ENCODE measurements around the gene DPY19L3.
"Not testable (repeated sequence)": the region's sequence is repeated elsewhere in the genome, so short reads cannot be mapped to it uniquely, and the experiment has no call there.

DPY19L3 gene, protein sequence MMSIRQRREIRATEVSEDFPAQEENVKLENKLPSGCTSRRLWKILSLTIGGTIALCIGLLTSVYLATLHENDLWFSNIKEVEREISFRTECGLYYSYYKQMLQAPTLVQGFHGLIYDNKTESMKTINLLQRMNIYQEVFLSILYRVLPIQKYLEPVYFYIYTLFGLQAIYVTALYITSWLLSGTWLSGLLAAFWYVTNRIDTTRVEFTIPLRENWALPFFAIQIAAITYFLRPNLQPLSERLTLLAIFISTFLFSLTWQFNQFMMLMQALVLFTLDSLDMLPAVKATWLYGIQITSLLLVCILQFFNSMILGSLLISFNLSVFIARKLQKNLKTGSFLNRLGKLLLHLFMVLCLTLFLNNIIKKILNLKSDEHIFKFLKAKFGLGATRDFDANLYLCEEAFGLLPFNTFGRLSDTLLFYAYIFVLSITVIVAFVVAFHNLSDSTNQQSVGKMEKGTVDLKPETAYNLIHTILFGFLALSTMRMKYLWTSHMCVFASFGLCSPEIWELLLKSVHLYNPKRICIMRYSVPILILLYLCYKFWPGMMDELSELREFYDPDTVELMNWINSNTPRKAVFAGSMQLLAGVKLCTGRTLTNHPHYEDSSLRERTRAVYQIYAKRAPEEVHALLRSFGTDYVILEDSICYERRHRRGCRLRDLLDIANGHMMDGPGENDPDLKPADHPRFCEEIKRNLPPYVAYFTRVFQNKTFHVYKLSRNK
- 17.9 to 26.0 (median 22.0) reads per million in 4 experiments for total RNA-seq

GRCh38 chr19:32405431-32406160, at the start of gene DPY19L3:
DPY19L3 (plus strand) TSS chr19:32405770; CDS start chr19:32408254, 2,484 bp downstream.
- peak; percentile 79 for DNase-seq

DNA sequence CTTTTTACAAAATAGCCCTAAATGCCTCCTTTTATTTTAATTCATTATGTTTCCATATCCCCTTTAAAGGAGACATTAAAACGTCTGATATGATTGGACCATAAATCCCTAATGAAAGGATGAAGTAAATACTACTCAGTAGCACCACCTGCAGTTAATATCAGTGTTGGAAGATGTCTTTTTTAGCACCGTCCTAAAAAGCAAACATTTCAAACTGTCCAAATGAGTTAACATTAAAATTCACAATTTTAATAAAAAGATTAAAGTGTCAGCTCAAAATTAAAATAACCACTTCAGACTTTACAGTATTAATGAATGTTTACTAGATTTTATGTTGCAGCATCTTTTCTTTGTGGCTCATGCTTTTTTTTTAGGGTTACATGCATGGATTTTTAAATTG, 47.9 kb upstream of the DPY19L3 start:
- no peak for DNase-seq

DNA sequence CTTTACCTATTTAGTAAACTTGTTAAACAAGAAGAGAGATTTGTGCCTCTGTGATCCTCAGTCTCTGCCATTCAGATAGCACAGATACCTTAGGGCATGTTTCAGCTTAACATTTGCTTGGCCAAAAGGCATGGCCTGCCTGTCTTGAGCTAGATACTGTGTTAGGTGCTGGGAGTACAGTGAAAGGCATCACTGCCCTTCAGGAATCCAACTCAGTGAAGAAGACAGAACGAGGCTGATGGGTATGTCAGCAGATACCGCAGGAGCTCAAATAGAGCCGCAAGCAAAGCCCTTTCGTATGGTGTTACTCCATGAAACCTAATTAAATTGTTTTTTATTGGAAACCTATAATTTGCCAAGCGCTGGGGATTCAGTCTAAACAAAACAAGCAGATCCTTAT, 47.2 kb upstream of the DPY19L3 start:
- no peak for DNase-seq

DNA sequence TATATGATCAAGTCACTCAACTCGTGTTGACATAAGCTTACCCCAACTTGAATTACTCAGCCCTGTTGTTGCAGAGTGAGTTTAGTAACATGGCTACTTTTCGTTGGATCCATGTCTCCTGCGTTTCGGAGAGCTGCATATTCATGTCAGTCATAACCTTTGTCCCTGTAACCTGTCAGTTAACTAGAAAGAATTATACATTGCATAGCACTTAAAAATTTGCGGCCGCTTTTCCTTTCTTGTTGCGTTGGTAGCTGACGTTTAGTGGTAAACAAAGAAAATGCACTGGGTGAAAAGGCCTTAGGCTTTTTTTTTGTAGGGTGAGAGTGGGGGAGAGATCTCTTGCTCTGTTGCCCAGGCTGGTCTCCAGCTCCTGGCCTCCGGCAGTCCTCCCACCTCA, 46.0 kb upstream of the DPY19L3 start:
- no peak for DNase-seq

DNA sequence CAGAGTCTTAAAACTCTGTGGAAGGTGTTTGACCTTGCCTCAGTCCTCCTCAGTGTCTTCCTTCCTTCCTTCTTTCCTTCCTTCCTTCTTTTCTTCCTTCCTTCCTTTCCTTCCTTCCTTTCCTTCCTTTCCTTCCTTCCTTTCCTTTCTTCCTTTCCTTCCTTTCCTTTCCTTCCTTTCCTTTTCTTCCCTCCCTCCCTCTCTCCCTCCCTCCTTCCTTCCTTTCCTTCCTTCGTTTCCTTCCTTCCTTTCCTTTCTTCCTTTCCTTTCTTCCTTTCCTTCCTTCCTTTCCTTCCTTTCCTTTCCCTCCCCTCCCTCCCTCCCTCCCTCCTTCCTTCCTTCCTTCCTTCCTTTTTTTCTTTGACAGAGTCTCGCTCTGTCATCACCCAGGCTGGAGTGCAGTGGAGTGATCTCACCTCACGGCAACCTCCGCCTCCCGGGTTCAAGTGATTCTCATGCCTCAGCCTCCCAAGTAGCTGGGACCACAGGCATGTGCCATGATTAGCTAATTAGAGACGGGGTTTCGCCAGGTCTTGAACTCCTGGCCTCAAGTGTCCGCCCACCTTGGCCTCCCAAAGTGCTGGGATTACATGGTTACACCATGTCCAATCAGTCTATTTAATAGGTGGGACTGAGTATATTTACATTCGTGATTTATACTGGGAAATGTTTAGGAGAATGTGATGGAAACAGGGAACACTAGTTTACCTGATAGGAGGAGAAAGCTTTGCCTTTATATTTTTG, 43.8 kb upstream of the DPY19L3 start:
- DNase-seq: no peak

DNA sequence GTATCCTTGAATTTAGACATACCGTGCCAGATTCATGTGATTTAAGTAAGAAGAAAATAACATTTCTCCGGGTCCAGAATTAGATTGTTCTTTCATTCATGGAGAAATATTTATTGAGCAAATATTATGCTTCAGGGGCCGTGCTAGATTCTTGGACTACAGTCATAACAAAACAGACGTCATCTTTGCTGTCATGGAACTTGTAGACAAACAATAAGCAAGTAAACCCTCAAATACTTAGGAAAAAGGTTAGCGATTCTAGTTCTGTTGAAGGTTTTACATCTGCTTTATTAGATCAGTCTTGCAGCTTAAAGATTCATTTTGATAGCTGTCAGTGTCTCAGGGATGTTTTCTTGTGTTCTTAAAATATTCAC, 43.3 kb upstream of the DPY19L3 start:
- DNase-seq: no peak

DNA sequence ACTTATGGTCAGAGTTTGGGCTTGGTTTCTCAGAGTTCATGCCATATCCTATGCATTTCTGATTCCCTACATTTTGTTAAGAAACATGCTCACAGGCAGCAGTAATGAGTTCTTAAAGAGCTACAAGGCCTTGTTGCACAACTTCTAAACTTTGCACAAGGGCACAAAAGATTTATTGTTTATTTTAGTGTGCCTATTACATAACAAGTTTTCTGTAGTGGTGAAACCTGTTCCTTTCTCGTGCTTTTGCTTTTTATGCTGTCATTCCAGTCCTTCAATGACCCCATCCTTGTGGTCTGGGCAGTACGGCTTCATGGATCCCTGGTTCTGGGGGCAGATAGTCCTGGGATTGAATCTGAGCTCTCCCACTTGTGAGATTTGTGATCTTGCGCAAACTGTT, 42.4 kb upstream of the DPY19L3 start:
- DNase-seq: no peak

DNA sequence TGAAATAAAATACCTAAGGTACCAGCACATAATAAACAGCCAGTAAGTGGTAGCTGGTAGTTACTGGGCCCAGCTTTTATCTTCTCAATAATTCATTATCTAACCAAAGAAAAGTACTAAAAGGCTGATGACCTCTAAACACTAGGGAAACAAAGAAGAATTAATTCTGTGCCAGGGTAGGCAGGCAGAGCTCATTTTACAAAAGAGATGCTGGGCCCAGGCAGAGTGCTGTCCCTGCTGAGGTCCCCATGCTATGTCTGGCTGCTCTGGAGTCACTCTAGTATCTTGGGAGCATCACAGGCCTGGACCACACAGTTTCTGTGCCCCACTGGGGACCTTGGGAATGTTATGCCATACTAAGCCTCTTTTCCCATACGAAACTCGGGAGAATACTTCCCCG, 41.9 kb upstream of the DPY19L3 start:
- DNase-seq: no peak

DNA sequence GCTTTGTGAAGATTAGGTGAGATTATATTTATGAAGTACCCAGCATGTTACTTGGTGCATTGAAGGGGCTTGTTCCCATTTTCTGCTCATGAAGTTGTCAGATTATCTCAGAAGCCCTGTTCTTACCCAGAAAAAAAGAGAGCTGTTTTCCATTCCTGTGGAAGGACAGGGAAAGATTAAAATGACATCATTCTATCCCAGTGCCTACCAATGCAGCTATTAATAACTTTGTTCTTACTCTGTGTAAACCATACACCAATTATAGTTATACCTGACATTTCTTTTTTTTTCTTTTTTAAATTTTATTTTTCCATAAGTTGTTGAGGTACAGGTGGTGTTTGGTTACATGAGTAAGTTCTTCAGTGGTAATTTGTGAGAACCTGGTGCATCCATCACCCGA, 41.5 kb upstream of the DPY19L3 start:
- DNase-seq: no peak

DNA sequence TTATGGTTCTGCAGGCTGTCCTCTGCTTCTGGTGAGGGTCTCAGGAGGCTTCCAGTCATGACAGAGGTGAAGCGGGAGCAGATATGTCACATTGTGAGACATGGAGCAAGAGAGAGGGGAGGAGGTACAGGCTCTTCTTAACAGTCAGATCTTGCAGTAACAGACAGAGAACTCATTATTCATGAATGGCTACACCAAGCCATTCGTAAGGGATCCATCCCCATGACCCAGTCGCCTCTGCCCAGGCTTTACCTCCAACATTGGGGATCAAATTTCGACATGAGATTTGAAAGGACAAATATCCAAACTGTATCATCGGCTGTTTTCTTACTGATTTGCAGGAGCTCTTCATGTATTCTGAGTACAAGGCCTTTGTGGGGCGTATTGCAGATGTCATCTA, 38.5 kb upstream of the DPY19L3 start:
- no peak for DNase-seq

- no peak for DNase-seq
These were observed 37.5 kb upstream of the DPY19L3 start for GRCh38 chr19:32367948-32368536.

- DNase-seq: no peak
These were observed 36.8 kb upstream of the DPY19L3 start for GRCh38 chr19:32368787-32369186.

DNA sequence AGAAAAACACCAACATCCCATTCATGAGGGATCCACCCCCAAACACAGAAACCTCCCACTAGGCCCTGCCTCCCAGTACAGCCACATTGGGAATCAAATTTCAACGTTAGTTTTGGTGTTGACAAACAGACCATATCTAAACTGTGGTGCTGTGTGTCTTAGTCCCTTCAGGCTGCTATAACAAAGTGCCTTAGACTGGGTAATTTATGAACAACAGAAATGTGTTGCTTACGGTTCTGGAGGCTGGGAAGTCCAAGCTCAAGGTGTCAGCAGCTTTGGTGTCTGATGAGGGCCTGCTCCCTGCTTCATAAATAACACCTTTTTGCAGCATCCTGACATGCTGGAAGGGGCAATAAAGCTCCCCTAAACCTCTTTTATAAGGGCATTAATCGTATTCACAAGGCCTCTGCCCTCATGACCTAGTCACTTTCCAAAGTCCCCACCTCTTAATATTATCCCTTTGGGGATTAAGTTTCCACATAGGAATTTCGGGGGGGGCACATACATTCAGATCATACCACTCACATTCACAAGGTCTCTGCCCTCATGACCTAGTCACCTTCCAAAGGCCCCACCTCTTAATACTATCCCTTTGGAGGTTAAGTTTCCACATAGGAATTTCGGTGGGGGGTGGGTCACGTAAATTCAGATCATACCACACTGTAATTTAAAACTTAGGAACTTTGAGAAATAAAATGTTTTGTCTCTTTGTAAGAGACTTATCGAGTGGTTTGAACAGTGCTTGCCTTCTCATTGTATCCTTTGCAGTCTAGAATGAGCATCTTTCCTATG, 32.6 kb upstream of the DPY19L3 start:
- DNase-seq: no peak

DNA sequence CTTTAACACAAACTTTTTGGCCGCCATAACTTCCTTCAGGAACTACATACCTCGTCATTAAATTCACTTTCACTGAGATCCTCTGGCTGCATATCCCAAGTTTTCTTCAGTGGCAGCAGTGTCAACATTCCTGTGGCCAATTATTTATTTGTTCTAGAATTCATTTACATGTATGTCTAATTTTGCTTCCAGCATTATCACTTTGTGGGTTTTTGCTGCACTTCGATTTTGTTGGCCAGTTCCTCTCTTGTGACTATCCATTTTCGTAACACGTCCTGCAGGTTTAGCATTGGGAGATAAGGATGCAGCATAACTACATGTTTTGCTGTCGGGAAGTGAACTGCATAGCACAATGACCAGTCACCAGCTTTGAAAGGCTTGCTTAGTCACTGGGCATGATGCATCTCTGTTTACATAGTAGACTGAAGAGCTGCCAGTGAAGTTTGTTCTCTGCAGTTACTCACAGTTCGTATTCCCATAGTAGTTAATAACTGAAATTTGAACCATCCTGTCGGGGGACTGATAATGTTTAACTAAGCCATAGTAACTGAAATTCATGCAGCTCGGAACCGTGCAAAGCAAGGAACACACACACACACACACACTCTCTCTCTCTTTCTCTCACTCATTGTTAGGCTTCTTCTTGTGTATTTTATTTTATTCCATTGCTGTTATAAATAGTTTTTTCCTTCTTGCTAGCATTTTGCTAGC, 31.8 kb upstream of the DPY19L3 start:
- DNase-seq: no peak

DNA sequence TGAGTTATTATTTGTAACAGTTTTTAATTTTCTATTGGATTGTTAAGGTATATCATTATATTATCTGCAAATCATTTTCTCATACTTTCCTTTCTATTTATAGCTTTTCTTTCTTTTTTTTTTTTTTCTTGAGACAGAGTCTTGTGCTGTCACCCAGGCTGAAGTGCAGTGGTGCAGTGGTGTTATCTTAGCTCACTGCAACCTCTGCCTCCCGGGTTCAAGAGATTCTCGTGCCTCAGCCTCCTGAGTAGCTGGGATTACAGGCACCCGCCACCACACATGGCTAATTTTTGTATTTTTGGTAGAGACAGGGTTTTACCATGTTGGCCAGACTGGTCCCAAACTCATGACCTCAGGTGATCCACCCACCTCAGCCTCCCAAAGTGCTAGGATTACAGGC, 31.2 kb upstream of the DPY19L3 start:
- not testable (repeated sequence) for DNase-seq

DNA sequence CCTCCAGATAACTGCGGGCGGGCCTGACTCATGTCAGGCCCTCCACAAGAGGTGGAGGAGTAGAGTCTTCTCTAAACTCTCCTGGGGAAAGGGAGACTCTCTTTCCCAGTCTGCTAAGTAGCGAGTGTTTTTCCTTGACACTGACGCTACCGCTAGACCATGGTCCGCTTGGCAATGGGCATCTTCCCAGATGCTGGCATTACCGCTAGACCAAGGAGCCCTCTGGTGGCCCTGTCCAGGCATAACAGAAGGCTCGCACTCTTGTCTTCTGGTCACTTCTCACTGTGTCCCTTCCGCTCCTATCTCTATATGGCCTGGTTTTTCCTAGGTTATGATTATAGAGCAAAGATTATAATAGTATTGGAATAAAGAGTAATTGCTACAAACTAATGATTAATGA, 28.5 kb upstream of the DPY19L3 start:
- DNase-seq: not testable (repeated sequence)

GRCh38 chr19:32380269-32380668, 25.3 kb upstream of the DPY19L3 start:
- no peak for DNase-seq

GRCh38 chr19:32387701-32388392, 17.7 kb upstream of the DPY19L3 start:
- no peak for DNase-seq

DNA sequence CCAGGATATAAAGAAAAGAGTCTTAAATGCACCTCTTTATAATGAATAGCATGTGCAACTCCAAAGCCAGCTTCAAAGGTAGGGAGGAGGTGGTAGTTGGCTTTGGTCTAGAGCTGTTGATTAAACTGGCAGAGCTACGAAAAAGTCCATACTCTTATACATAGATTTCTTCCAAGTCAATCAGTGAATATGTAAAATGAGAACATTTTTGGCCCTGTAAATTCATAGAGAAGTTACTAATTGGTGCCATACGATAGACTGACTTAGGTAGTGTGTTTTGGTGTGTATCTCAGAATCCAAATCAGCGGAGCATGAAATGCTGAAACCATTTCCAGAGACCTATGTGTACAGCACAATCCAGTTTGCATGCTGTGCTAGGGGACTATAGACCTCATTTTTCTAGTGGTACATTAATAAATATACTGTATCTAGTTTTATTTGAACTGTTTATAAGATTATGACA, 17.1 kb upstream of the DPY19L3 start:
- DNase-seq: no peak

DNA sequence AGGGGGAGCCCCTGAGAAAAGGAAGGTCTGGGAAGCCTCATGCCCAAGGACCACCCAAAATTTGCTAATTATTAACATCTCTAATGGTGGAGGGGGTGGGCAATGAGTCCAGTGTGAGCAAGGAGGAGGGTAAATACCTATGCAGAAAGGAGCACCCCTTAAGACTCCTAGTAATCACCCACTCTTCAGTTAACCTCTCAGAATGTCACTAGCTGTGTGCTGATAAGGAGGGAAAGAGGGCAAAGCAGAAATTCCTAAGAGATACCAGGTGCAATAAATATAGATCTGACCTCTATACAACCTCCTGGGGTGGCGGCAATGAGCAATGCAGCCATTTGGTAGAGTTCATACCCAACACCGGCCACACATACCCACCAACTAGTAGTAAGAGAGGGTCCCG, 12.7 kb upstream of the DPY19L3 start:
- no peak for DNase-seq
